IMR-90 (cell line): ENCODE results near the gene KNTC1. TPM values are rescaled to one million over a fixed set of nuclear protein-coding genes. Genes with fewer than 3 reads are reported as not detected.
"Not testable (repeated sequence)": the region's sequence is repeated elsewhere in the genome, so short reads cannot be mapped to it uniquely, and the experiment has no call there.

Source experiments
- ATAC-seq: fragments of 200-7000 bp; cut with Tn5 transposase; 2 replicates; pipeline ENCODE4 v1.9.1; 2020; ENCODE audit warnings: low read depth, mild to moderate bottlenecking, moderate library complexity
- BruUV-seq: library from RNA; stranded (reverse); fragments of 400-500 nt; replicated peaks from 2 replicates; lab custom pipeline; 2021; lab: Mats Ljungman, UMichigan
- CTCF ChIA-PET: fragments of 300-600 bp; formaldehyde crosslinking; extraction: SDS; loops from one replicate; lab custom pipeline; 2021; ENCODE audit warnings: antibody characterized with exemption; lab: Yijun Ruan, JAX
- POLR2A ChIA-PET: fragments of 300-600 bp; sonication (Branson Sonifier 250); formaldehyde crosslinking; loops from one replicate; lab custom pipeline; 2022; ENCODE audit warnings: antibody characterized with exemption; ENCODE audit not compliant: unreplicated experiment; lab: Charles Lee
- DNase-seq: peaks from one replicate; pipeline ENCODE4 v3.0.0; 2013
- H2AFZ ChIP-seq: replicated peaks from 2 replicates; pipeline ENCODE3; 2013; ENCODE audit warnings: low read length, mild to moderate bottlenecking; ENCODE audit not compliant: poor library complexity
- H2AK5ac ChIP-seq: 2 replicates; pipeline ENCODE4 v1.6.1; 2013; ENCODE audit warnings: low read depth, low read length, inconsistent platforms
- H2AK9ac ChIP-seq: replicated peaks from 2 replicates; pipeline ENCODE3; 2013; ENCODE audit warnings: mild to moderate bottlenecking, low read depth, low read length, moderate library complexity; ENCODE audit not compliant: poor library complexity
- H2BK120ac ChIP-seq: 2 replicates; pipeline ENCODE4 v1.6.1; 2013; ENCODE audit warnings: low read depth, low read length, inconsistent platforms
- H2BK15ac ChIP-seq: 3 replicates; pipeline ENCODE4 v1.6.1; 2013; ENCODE audit warnings: low read depth, low read length, inconsistent platforms
- H2BK20ac ChIP-seq: 2 replicates; pipeline ENCODE4 v1.6.1; 2013; ENCODE audit warnings: low read depth, mild to moderate bottlenecking, inconsistent platforms, low read length, moderate library complexity
- H2BK5ac ChIP-seq: 2 replicates; pipeline ENCODE4 v1.6.1; 2013; ENCODE audit warnings: mild to moderate bottlenecking, low read depth, low read length, inconsistent platforms; ENCODE audit not compliant: poor library complexity, severe bottlenecking
- H3K14ac ChIP-seq: replicated peaks from 2 replicates; pipeline ENCODE4 v1.6.1; 2013; ENCODE audit warnings: low read depth, low read length, inconsistent platforms
- H3K18ac ChIP-seq: 2 replicates; pipeline ENCODE4 v1.6.1; 2013; ENCODE audit warnings: low read depth, low read length, control low read depth
- H3K23ac ChIP-seq: 2 replicates; pipeline ENCODE4 v1.6.1; 2013; ENCODE audit warnings: low read depth, low read length, inconsistent platforms
- H3K27ac ChIP-seq: 2 replicates; pipeline ENCODE4 v1.5.1; 2013; ENCODE audit warnings: mild to moderate bottlenecking, control low read depth, low read length; ENCODE audit not compliant: insufficient read depth
- H3K27me3 ChIP-seq: 2 replicates; pipeline ENCODE4 v1.6.1; 2013; ENCODE audit warnings: low read length; ENCODE audit not compliant: control insufficient read depth, insufficient read depth
- H3K36me3 ChIP-seq: 2 replicates; pipeline ENCODE4 v1.6.1; 2013; ENCODE audit warnings: low read length, mixed read lengths; ENCODE audit not compliant: control insufficient read depth, insufficient read depth
- H3K4ac ChIP-seq: 2 replicates; pipeline ENCODE4 v1.6.1; 2013; ENCODE audit warnings: low read depth, low read length, inconsistent platforms
- H3K4me1 ChIP-seq: 2 replicates; pipeline ENCODE4 v1.6.1; 2013; ENCODE audit warnings: low read length, mixed read lengths; ENCODE audit not compliant: control insufficient read depth, insufficient read depth
- H3K4me2 ChIP-seq: 2 replicates; pipeline ENCODE4 v1.6.1; 2013; ENCODE audit warnings: low read depth, mild to moderate bottlenecking, control low read depth, low read length, moderate library complexity
- H3K4me3 ChIP-seq: 2 replicates; pipeline ENCODE4 v1.5.1; 2013; ENCODE audit warnings: low read depth, mild to moderate bottlenecking, control low read depth, low read length, moderate library complexity; ENCODE audit not compliant: insufficient read depth
- H3K56ac ChIP-seq: 2 replicates; pipeline ENCODE4 v1.6.1; 2013; ENCODE audit warnings: low read length, inconsistent platforms; ENCODE audit not compliant: insufficient read depth; ENCODE audit errors: extremely low read depth
- H3K79me1 ChIP-seq, 2 experiments: 2 replicates each; pipeline ENCODE4 v1.6.1; 2013; ENCODE audit warnings: low read length in 2 of 2, inconsistent platforms in 1 of 2, low read depth in 1 of 2
- H3K9ac ChIP-seq: 2 replicates; pipeline ENCODE4 v1.6.1; 2013; ENCODE audit warnings: low read depth, low read length, control low read depth
- H3K9me1 ChIP-seq: 2 replicates; pipeline ENCODE4 v1.6.1; 2013; ENCODE audit warnings: low read length, inconsistent platforms; ENCODE audit not compliant: insufficient read depth
- H3K9me3 ChIP-seq: 2 replicates; pipeline ENCODE4 v1.6.1; 2013; ENCODE audit warnings: low read length; ENCODE audit not compliant: control insufficient read depth, insufficient read depth
- H4K20me1 ChIP-seq: 2 replicates; pipeline ENCODE4 v1.6.1; 2013; ENCODE audit warnings: low read length, inconsistent platforms; ENCODE audit not compliant: insufficient read depth
- H4K5ac ChIP-seq: 2 replicates; pipeline ENCODE4 v1.6.1; 2013; ENCODE audit warnings: mild to moderate bottlenecking, low read depth, low read length, control low read depth
- H4K8ac ChIP-seq, 2 experiments: 2 replicates each; pipeline ENCODE4 v1.6.1; 2013; ENCODE audit warnings: low read depth in 2 of 2, low read length in 2 of 2, control low read depth in 1 of 2, inconsistent platforms in 1 of 2
- H4K91ac ChIP-seq: 2 replicates; pipeline ENCODE4 v1.6.1; 2013; ENCODE audit warnings: low read depth, low read length, inconsistent platforms; ENCODE audit not compliant: insufficient read depth
- WGBS, 2 experiments: methylation state at CpG; one replicate each; pipeline versions ENCODE4 v1.1.5 to v1.1.7; 2013; ENCODE audit warnings: missing lambda C conversion rate in 2 of 2; ENCODE audit not compliant: insufficient read length in 1 of 2; ENCODE audit errors: extremely low coverage in 2 of 2; 5-methylcytosine and 5-hydroxymethylcytosine counted together
- dilution Hi-C: fragments of 300-500 bp; cut with HindIII; formaldehyde crosslinking; loops from one replicate; pipeline ENCODE4 v1.14.3; 2018; ENCODE audit warnings: low sequenced_read_pairs; ENCODE audit not compliant: unreplicated experiment
- in situ Hi-C: fragments of 300-500 bp; cut with MboI; formaldehyde crosslinking; loops from 3 replicates; pipeline ENCODE4 v1.14.3; 2019; ENCODE audit warnings: low sequenced_read_pairs, inconsistent platforms, mixed read lengths
- intact Hi-C: fragments of 100-400 bp; cut with micrococcal nuclease; formaldehyde crosslinking; loops from 2 replicates; pipeline ENCODE4 v1.10.0; 2022
- polyA plus RNA-seq, 3 experiments: library from polyadenylated mRNA; depleted of rRNA; stranded (reverse); fragments of >200 nt; gene quantifications; 2 replicates each; pipeline ENCODE4 v1.2.3, GENCODE V29; 2012; ENCODE audit warnings: low replicate concordance in 1 of 3
- total RNA-seq: library from RNA; depleted of rRNA; stranded (reverse); fragments of >200 nt; gene quantifications from 2 replicates; pipeline ENCODE4 v1.2.3, GENCODE V29; 2012

Gene KNTC1
- total and polyA plus RNA-seq, 2 of the 4 experiments (the other 2 are of a cell fraction): 16.6 to 23.7 TPM

DNA sequence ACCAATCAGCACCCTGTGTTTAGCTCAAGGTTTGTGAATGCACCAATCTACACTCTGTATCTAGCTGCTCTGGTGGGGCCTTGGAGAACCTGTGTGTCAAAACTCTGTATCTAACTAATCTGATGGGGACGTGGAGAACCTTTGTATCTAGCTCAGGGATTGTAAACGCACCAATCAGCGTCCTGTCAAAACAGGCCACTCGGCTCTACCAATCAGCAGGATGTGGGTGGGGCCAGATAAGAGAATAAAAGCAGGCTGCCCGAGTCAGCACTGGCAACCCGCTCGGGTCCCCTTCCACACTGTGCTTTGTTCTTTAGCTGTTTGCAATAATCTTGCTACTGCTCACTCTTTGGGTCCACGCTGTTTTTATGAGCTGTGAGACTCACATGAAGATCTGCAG is 65.5 kb downstream of the KNTC1 start:
- H2AK9ac ChIP-seq, H4K91ac ChIP-seq, H3K79me1 ChIP-seq, H2BK20ac ChIP-seq, H3K9me1 ChIP-seq, dilution Hi-C loops, BruUV-seq, intact Hi-C loops, H3K9me3 ChIP-seq, H3K4me2 ChIP-seq, H4K20me1 ChIP-seq, H4K8ac ChIP-seq, H3K4me1 ChIP-seq, H2BK5ac ChIP-seq, H3K9ac ChIP-seq, H2AK5ac ChIP-seq, H3K23ac ChIP-seq, ATAC-seq, H2AFZ ChIP-seq, H3K14ac ChIP-seq, H3K18ac ChIP-seq, H3K4ac ChIP-seq, H3K4me3 ChIP-seq, H3K27ac ChIP-seq, H4K5ac ChIP-seq, POLR2A ChIA-PET, DNase-seq, H2BK120ac ChIP-seq, H3K56ac ChIP-seq, H2BK15ac ChIP-seq, H3K27me3 ChIP-seq, CTCF ChIA-PET: not testable (repeated sequence)
- 100% methylated on average over 1 of the region's 8 CpGs; no CpG with 5 or more reads in 1 of the 2 experiments for WGBS, 2 experiments
- peaks cover 11% of the 10 kb centered on the region for H3K36me3 ChIP-seq
- in situ Hi-C loops: loop anchor here (25.0 kb wide), 1 partner anchor 595 kb away; no protein-coding TSS in a partner anchor
